A549 (cell line): Measurements from ENCODE around the gene SYDE1. TPM values are rescaled to one million over a fixed set of nuclear protein-coding genes. Genes with fewer than 3 reads are reported as not detected.

ENCODE experiments used
- ATAC-seq, 2 experiments: fragments of 200-7000 bp in 1 of 2; fragments of >200 bp in 1 of 2; cut with Nextera tagmentation in 1 of 2; cut with Tn5 transposase in 1 of 2; 3 replicates each; pipeline versions ENCODE4 v1.8.0 to v1.9.1; 2018 to 2020; ENCODE audit warnings: mild to moderate bottlenecking in 1 of 2, moderate library complexity in 1 of 2
- CTCF ChIA-PET: fragments of 300-600 bp; sonication (Branson Sonifier 250); formaldehyde crosslinking; extraction: SDS; loops from one replicate; lab custom pipeline; 2021; ENCODE audit warnings: antibody characterized with exemption, inconsistent platforms; lab: Yijun Ruan, JAX
- POLR2A ChIA-PET: fragments of 350-600 bp; formaldehyde crosslinking; extraction: SDS; loops from one replicate; lab custom pipeline; 2021; ENCODE audit warnings: antibody characterized with exemption, inconsistent platforms; lab: Yijun Ruan, JAX
- DNase-seq, 2 experiments: peaks; one replicate each; pipeline versions ENCODE4 v3.0.0 to v3.0.0-alpha.2; 2011 to 2016; ENCODE audit warnings: low read depth in 1 of 2, low spot score in 1 of 2
- FAIRE-seq: peaks from 2 replicates; lab custom pipeline; 2011; peaks lifted over from hg19 to GRCh38; lab: Jason Lieb, UNC
- H3K27ac ChIP-seq, 2 experiments: fragments of >200 bp; sonication (Bioruptor Twin); formaldehyde crosslinking; 3 replicates each; pipeline ENCODE4 v1.5.1; 2016 to 2017
- H3K4me1 ChIP-seq: fragments of >200 bp; sonication (Bioruptor Twin); formaldehyde crosslinking; 3 replicates; pipeline ENCODE4 v1.6.1; 2016
- H3K4me2 ChIP-seq: fragments of >200 bp; sonication (Bioruptor Twin); formaldehyde crosslinking; 3 replicates; pipeline ENCODE4 v1.6.1; 2016
- H3K4me3 ChIP-seq: fragments of >200 bp; sonication (Bioruptor Twin); formaldehyde crosslinking; 3 replicates; pipeline ENCODE4 v1.5.1; 2016
- H3K9me3 ChIP-seq: fragments of >200 bp; sonication (Bioruptor Twin); formaldehyde crosslinking; 3 replicates; pipeline ENCODE4 v1.6.1; 2016
- ATOH8 ChIP-seq: fragments of 250-450 bp; sonication (Bioruptor Pico); IDR thresholded peaks from 2 replicates; pipeline ENCODE4 v1.5.0; 2020; ENCODE audit warnings: low read depth, mild to moderate bottlenecking, moderate library complexity
- CHD4 ChIP-seq: fragments of 200-600 bp; sonication (generic); IDR thresholded peaks from 2 replicates; pipeline ENCODE4 v1.6.1; 2016; ENCODE audit warnings: antibody characterized with exemption, mild to moderate bottlenecking, borderline replicate concordance
- EHF ChIP-seq: fragments of 250-450 bp; sonication (Bioruptor Pico); IDR thresholded peaks from 2 replicates; pipeline ENCODE4 v1.5.0; 2020; ENCODE audit warnings: mild to moderate bottlenecking
- EHMT2 ChIP-seq: fragments of 200-600 bp; sonication (generic); IDR thresholded peaks from 2 replicates; pipeline ENCODE4 v1.6.1; 2016; ENCODE audit warnings: antibody characterized with exemption, low read depth, mild to moderate bottlenecking, moderate library complexity
- FOXS1 ChIP-seq: fragments of 250-450 bp; sonication (Bioruptor Pico); IDR thresholded peaks from 2 replicates; pipeline ENCODE4 v1.5.0; 2020; ENCODE audit warnings: mild to moderate bottlenecking, moderate library complexity
- HDAC2 ChIP-seq: fragments of 200-600 bp; sonication (generic); IDR thresholded peaks from 2 replicates; pipeline ENCODE4 v1.6.1; 2016
- HES2 ChIP-seq: fragments of >200 bp; sonication (Bioruptor Twin); formaldehyde crosslinking; IDR thresholded peaks from 2 replicates; pipeline ENCODE4 v1.6.1; 2016
- KDM1A ChIP-seq: fragments of 200-600 bp; sonication (generic); IDR thresholded peaks from 2 replicates; pipeline ENCODE4 v1.6.1; 2016; ENCODE audit warnings: low read depth, mild to moderate bottlenecking
- KDM5A ChIP-seq: fragments of 200-600 bp; sonication (generic); IDR thresholded peaks from 2 replicates; pipeline ENCODE4 v1.6.1; 2016; ENCODE audit warnings: antibody characterized with exemption, mild to moderate bottlenecking
- MAZ ChIP-seq: fragments of 150-350 bp; IDR thresholded peaks from 2 replicates; pipeline ENCODE4 v1.6.1; 2014; ENCODE audit warnings: antibody characterized with exemption, low read depth, low read length, borderline replicate concordance
- NPAS2 ChIP-seq: fragments of 250-450 bp; sonication (Bioruptor Pico); IDR thresholded peaks from 2 replicates; pipeline ENCODE4 v1.8.0; 2022; ENCODE audit warnings: mild to moderate bottlenecking, moderate library complexity, borderline replicate concordance
- NR3C1 ChIP-seq: fragments of >200 bp; sonication (Bioruptor Twin); formaldehyde crosslinking; IDR thresholded peaks from 3 replicates; pipeline ENCODE4 v1.6.1; 2017
- PHF8 ChIP-seq: fragments of 200-600 bp; sonication (generic); IDR thresholded peaks from 2 replicates; pipeline ENCODE4 v1.6.1; 2016; ENCODE audit warnings: low read depth, mild to moderate bottlenecking, antibody characterized with exemption, moderate library complexity, borderline replicate concordance
- POLR2AphosphoS2 ChIP-seq: conservative IDR thresholded peaks from 2 replicates; pipeline ENCODE4 v1.6.1; 2012; ENCODE audit warnings: low read length, improper control_type of control experiment, inconsistent platforms
- RAD21 ChIP-seq, 2 experiments: fragments of >200 bp in 1 of 2; sonication (Bioruptor Twin) in 1 of 2; formaldehyde crosslinking in 1 of 2; IDR thresholded peaks in 1 of 2; conservative IDR thresholded peaks in 1 of 2; 2 replicates in 1 of 2; 3 replicates in 1 of 2; pipeline ENCODE4 v1.6.1; 2012 to 2018; ENCODE audit warnings: inconsistent platforms in 1 of 2
- RCOR1 ChIP-seq: fragments of 150-350 bp; IDR thresholded peaks from 2 replicates; pipeline ENCODE4 v1.6.1; 2014; ENCODE audit warnings: antibody characterized with exemption, low read length, low read depth
- RNF2 ChIP-seq: fragments of 200-600 bp; sonication (generic); IDR thresholded peaks from 2 replicates; pipeline ENCODE4 v1.6.1; 2016; ENCODE audit warnings: low read depth, mild to moderate bottlenecking, antibody characterized with exemption, moderate library complexity, borderline replicate concordance
- SREBF2 ChIP-seq: fragments of 450-650 bp; IDR thresholded peaks from 2 replicates; pipeline ENCODE4 v1.6.1; 2014; ENCODE audit warnings: mild to moderate bottlenecking, moderate library complexity
- USF2 ChIP-seq: fragments of 450-650 bp; IDR thresholded peaks from 2 replicates; pipeline ENCODE4 v1.6.1; 2014; ENCODE audit warnings: antibody characterized with exemption
- ZSCAN20 ChIP-seq: fragments of 250-450 bp; sonication (Bioruptor Pico); IDR thresholded peaks from 2 replicates; pipeline ENCODE4 v1.8.0; 2022; ENCODE audit warnings: mild to moderate bottlenecking, moderate library complexity
- WGBS: methylation state at CpG from one replicate; pipeline ENCODE4 v1.1.6; 2017; ENCODE audit errors: missing lambda C conversion rate; 5-methylcytosine and 5-hydroxymethylcytosine counted together
- polyA plus RNA-seq, 4 experiments: library from polyadenylated mRNA; depleted of rRNA in 3 of 4; stranded (reverse); fragments of >200 nt; fragmentation: RNase III in 1 of 4; extraction: RNeasy Plus Mini Kit Qiagen cat#74134 plus additional on column Dnase treatment in 1 of 4; gene quantifications; 2 replicates in 3 of 4; 3 replicates in 1 of 4; pipeline ENCODE4 v1.2.3, GENCODE V29; 2011 to 2017
- TF ChIP-seq, protein P1 (sequence below): fragments of >200 bp; sonication (Bioruptor Twin); formaldehyde crosslinking; IDR thresholded peaks from 3 replicates; pipeline ENCODE4 v1.6.1; 2016
- TF ChIP-seq, protein P2 (sequence below): IDR thresholded peaks from 2 replicates; pipeline ENCODE4 v1.6.1; 2012

The SYDE1 gene
- polyA plus RNA-seq, 2 of the 4 experiments (the other 2 are of a cell fraction): 5.5 to 8.8 TPM

GRCh38 chr19:15142313-15142712 lies 35.1 kb downstream of the SYDE1 start:
- ChIA-PET POLR2A (no interaction called here), CTCF (no interaction called here)
- FAIRE-seq: no peak
- no peak overlapping the region for H3K4me2 ChIP-seq
- ATAC-seq: no peak
- WGBS: 58% methylated on average over 5 of the region's 5 CpGs
- H3K4me3 ChIP-seq: no peak overlapping the region
- no peak for TF ChIP-seq EHF (CRISPR knock-in tag)
- TF ChIP-seq CHD4: no peak
- no peak for TF ChIP-seq RNF2
- TF ChIP-seq PHF8: no peak
- TF ChIP-seq FOXS1 (CRISPR knock-in tag): no peak
- TF ChIP-seq USF2: no peak
- no peak for DNase-seq
- peaks cover 6% of the 10 kb centered on the region; the same call in 1 of the 3 replicates for H3K9me3 ChIP-seq
- no peak overlapping the region for H3K27ac ChIP-seq
- H3K4me1 ChIP-seq: no peaks in the 10 kb centered on the region

DNA sequence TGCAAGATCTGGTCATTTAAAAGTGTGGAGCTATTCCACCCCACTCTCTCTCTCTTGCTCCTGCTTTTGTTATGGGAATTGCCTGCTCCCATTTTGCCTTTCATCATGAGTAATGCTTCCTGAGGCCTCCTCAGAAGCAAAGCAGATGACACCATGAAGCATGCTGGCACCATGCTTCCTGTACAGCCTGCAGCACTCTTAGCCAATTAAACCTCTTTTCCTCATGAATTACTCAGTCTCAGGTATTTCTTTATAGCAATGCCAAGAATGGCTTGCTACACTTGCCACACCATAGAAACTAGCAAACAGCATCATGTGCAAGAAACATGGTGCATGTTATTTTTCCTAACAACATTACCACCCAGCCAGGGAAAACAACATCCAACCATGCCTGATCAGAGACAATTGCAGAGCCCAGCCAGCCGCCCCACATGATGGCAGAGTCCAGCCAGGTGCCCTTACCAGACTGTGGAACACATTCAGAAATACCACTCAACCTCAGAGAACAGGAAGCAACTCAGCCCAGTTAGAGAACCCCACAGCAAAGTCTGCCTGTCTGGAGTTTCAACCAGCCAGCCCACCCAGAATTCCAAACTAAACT lies 36.9 kb downstream of the SYDE1 start:
- no peak for DNase-seq
- ATAC-seq: no peak
- Histone ChIP-seq H3K27ac (no peak overlapping the region), H3K4me3 (no peak overlapping the region), H3K4me2 (no peak overlapping the region), H3K4me1 (no peaks in the 10 kb centered on the region), H3K9me3 (peaks cover 6% of the 10 kb centered on the region; the same call in 1 of the 3 replicates)
- FAIRE-seq: no peak
- CTCF ChIA-PET: interaction anchor here (0.7 to 2.2 kb wide), 2 partner anchors 51 to 226 kb away, joined by 3 to 5 read pairs; no protein-coding TSS in a partner anchor
- WGBS: 40% methylated on average over 1 of the region's 1 CpG
- TF ChIP-seq HDAC2 (no peak), KDM1A (no peak), ZSCAN20 (CRISPR knock-in tag) (no peak), MAZ (no peak), NR3C1 (no peak), RAD21 (conservative IDR thresholded peaks at IDR 0.05 in 1 of 2, IDR thresholded peaks at IDR 0.05 in 1 of 2) (no peak), CHD4 (no peak), SREBF2 (no peak), ATOH8 (CRISPR knock-in tag) (no peak), HES2 (no peak), POLR2AphosphoS2 (no peak), NPAS2 (CRISPR knock-in tag) (no peak), EHMT2 (no peak), RCOR1 (no peak)
- TF ChIP-seq, protein P1, sequence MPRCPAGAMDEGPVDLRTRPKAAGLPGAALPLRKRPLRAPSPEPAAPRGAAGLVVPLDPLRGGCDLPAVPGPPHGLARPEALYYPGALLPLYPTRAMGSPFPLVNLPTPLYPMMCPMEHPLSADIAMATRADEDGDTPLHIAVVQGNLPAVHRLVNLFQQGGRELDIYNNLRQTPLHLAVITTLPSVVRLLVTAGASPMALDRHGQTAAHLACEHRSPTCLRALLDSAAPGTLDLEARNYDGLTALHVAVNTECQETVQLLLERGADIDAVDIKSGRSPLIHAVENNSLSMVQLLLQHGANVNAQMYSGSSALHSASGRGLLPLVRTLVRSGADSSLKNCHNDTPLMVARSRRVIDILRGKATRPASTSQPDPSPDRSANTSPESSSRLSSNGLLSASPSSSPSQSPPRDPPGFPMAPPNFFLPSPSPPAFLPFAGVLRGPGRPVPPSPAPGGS: no peak
- TF ChIP-seq, protein P2, sequence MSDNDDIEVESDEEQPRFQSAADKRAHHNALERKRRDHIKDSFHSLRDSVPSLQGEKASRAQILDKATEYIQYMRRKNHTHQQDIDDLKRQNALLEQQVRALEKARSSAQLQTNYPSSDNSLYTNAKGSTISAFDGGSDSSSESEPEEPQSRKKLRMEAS: no peak
- POLR2A ChIA-PET: no interaction called here

DNA sequence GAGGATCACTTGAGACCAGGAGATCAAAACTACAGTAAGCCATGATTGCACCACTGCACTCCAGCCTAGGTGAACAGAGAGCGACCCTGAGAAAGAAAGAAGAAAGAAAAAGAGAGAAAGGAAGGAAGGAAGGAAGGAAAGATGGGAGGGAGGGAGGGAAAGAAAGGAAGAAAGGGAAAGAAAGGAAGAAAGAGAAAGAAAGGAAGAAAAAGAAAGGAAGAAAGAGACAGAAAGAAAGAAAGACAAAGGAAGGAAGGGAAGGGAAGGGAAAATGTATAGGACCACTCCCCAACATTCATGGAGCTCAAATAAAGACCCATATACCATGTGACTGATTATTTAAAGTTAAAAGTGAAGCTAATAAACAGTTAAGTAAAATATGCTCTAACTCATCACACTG lies 39.9 kb downstream of the SYDE1 start:
- POLR2A ChIA-PET: no interaction called here
- H3K4me2 ChIP-seq: no peak overlapping the region
- no peak for DNase-seq
- H3K4me3 ChIP-seq: no peak overlapping the region
- no peak overlapping the region for H3K27ac ChIP-seq
- WGBS: 58% methylated on average over 1 of the region's 1 CpG
- no peaks in the 10 kb centered on the region for H3K9me3 ChIP-seq
- no peak for TF ChIP-seq KDM5A
- TF ChIP-seq, all 56 proteins: peak for 0
- ATAC-seq (no peak), FAIRE-seq (no peak)
- no peaks in the 10 kb centered on the region for H3K4me1 ChIP-seq
- CTCF ChIA-PET: no interaction called here
